Lower leg skin (tissue), 4 donors: ENCODE data around the gene CSPG4. TPM values are rescaled to one million over a fixed set of nuclear protein-coding genes. Genes with fewer than 3 reads are reported as not detected.

Experiments used
- DNase-seq, 2 donors: peaks; one replicate each; pipeline ENCODE4 v3.0.0-alpha.2; 2019; ENCODE audit warnings: low spot score in 2 of 2
- H3K4me3 ChIP-seq: fragments of 200-600 bp; sonication (generic); 2 replicates; pipeline ENCODE4 v1.5.1; 2017; ENCODE audit warnings: mild to moderate bottlenecking, low read depth; ENCODE audit not compliant: poor library complexity, severe bottlenecking
- POLR2A ChIP-seq, 2 donors: fragments of 450-650 bp; IDR thresholded peaks; one replicate each; pipeline ENCODE4 v1.6.1; 2016 to 2017; ENCODE audit warnings: antibody characterized with exemption in 2 of 2, mild to moderate bottlenecking in 1 of 2, moderate library complexity in 1 of 2
- WGBS, 2 donors: methylation state at CpG; one replicate each; pipeline ENCODE4 v1.1.5; 2018; 5-methylcytosine and 5-hydroxymethylcytosine counted together
- intact Hi-C: fragments of 100-400 bp; cut with DNase I; formaldehyde crosslinking; loops from one replicate; pipeline ENCODE4 v1.15.0; 2023; ENCODE audit warnings: low total_unique reads
- total RNA-seq, 4 donors: library from RNA; depleted of rRNA; stranded (reverse); fragments of >200 nt; gene quantifications; one replicate each; pipeline ENCODE4 v1.1.0, GENCODE V29; 2016
- TF ChIP-seq, protein P1 (sequence below), 3 donors: fragments of 450-650 bp; IDR thresholded peaks; one replicate each; pipeline ENCODE4 v1.5.1; 2016; ENCODE audit warnings: antibody characterized with exemption in 3 of 3, mild to moderate bottlenecking in 3 of 3, moderate library complexity in 2 of 3

The CSPG4 gene
- total RNA-seq, 4 donors from 2014 or later: 9.1 to 28.7 (median 10.5) TPM

- H3K4me3 ChIP-seq: no peak overlapping the region
- no peak for DNase-seq
- intact Hi-C loops: loop anchor here (10.0 kb wide), 1 partner anchor 292 kb away; the partner anchor contains the start of gene MAN2C1
- no peak for TF ChIP-seq POLR2A (IDR thresholded peaks at IDR 0.05)
- TF ChIP-seq, protein P1, sequence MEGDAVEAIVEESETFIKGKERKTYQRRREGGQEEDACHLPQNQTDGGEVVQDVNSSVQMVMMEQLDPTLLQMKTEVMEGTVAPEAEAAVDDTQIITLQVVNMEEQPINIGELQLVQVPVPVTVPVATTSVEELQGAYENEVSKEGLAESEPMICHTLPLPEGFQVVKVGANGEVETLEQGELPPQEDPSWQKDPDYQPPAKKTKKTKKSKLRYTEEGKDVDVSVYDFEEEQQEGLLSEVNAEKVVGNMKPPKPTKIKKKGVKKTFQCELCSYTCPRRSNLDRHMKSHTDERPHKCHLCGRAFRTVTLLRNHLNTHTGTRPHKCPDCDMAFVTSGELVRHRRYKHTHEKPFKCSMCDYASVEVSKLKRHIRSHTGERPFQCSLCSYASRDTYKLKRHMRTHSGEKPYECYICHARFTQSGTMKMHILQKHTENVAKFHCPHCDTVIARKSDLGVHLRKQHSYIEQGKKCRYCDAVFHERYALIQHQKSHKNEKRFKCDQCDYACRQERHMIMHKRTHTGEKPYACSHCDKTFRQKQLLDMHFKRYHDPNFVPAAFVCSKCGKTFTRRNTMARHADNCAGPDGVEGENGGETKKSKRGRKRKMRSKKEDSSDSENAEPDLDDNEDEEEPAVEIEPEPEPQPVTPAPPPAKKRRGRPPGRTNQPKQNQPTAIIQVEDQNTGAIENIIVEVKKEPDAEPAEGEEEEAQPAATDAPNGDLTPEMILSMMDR (IDR thresholded peaks at IDR 0.05): no peak
- WGBS, 2 donors: 89% methylated on average over 22 of the region's 22 CpGs
Observed at GRCh38 chr15:75656813-75657212, 55.8 kb downstream of the CSPG4 start.

GRCh38 chr15:75656331-75656730 lies 56.3 kb downstream of the CSPG4 start:
- WGBS, 2 donors: 76 to 87% methylated on average over 5 of the region's 5 CpGs
- no peak for TF ChIP-seq POLR2A (IDR thresholded peaks at IDR 0.05)
- TF ChIP-seq, protein P1 (IDR thresholded peaks at IDR 0.05): no peak
- intact Hi-C loops: loop anchor here (10.0 kb wide), 1 partner anchor 292 kb away; the partner anchor contains the start of gene MAN2C1
- peak in 1 of 2 donors; percentile 80 for DNase-seq
- H3K4me3 ChIP-seq: no peak overlapping the region

DNA sequence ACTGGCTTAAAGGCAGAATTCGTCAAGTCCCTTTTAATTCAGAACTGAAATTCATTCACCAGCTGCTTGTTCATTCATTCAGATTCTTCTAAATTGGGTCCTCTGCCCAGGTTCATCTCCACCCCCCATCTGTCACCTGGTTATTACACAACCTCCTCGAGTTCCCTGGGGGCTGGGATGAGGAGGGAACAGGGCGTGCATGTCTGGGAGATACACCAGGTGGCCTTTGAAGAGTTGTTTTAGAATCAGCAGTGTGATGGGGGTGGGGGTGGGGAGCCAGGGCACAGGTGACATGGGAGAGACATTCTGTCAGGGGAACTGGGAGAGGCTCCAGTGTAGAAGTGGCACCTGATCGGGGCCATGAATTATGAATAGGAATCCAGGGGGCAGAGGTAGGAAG lies 56.7 kb downstream of the CSPG4 start:
- TF ChIP-seq, protein P1 (IDR thresholded peaks at IDR 0.05): no peak
- no peak for TF ChIP-seq POLR2A (IDR thresholded peaks at IDR 0.05)
- no peak for DNase-seq
- 44 to 45% methylated on average over 4 of the region's 4 CpGs for WGBS, 2 donors
- H3K4me3 ChIP-seq: no peak overlapping the region
- intact Hi-C loops: loop anchor here (10.0 kb wide), 1 partner anchor 291 kb away; the partner anchor contains the start of gene MAN2C1

DNA sequence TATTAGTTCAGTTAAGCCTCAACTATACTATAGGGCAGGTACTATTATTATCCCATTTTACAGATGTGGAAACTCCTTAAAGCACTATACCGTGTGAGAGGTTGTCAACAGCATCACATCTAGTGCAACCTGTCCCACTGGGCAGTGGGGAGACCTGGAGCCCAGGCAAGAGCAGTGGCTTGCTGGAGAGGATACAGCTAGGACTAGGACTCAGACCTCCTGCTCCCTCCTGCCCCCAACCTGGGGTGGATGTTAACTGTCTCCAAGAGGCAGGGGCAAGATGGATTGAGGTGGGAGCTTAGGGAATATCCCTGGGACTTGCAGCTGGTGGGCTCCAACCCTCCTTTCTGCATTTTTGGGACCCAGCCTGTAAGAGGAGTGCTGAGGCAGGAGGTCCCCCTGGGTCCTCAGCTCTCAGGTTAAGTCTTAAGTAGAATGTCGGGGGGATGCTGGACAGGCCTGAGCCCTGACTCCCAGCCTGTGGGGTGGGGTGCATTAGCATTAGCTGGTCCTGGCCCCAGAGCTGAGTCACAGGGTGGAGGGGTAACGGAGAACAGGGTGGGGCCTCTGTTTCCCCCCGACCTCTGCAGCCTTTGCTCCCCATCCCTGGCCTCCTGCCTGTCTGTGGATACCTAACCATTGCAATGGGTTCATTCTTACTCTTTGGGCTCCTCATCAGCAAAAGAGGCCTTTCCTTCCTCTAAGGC lies 58.3 kb downstream of the CSPG4 start:
- TF ChIP-seq, protein P1 (IDR thresholded peaks at IDR 0.05): no peak
- WGBS, 2 donors: 56% methylated on average over 4 of the region's 4 CpGs
- DNase-seq: peak in 1 of 2 donors; percentile 84
- intact Hi-C loops: loop anchor here (10.0 kb wide), 1 partner anchor 290 kb away; the partner anchor contains the start of gene MAN2C1
- H3K4me3 ChIP-seq: no peak overlapping the region

DNA sequence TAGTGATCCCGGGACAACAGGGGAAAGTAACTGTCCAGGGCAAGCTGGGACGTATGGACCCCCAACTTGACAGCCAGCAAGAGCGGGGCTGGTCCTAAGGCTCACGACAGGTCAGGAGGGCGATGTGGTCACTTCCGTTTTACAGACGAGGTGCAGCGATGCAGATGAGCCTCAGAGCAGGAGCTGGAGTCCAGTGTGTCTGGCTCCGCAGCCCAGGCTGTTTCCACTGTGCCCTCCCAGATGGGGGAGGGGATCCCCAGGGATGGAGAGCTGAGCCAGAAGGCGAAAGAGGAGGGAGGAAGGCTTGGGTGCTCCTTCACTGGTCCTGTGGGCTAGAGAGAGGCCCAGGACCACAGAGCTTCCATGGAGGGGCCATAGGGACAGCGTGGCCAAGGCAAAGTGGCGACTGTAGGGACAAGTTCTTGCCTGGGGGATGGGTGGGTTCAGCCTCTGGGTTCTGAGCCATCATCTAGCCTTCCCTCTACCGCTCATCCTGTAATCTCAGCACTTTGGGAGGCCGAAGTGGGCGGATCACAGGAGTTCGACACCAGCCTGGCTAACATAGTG lies 59.2 kb downstream of the CSPG4 start:
- intact Hi-C loops: loop anchor here (10.0 kb wide), 1 partner anchor 289 kb away; the partner anchor contains the start of gene MAN2C1
- H3K4me3 ChIP-seq: no peak overlapping the region
- WGBS, 2 donors: 64 to 67% methylated on average over 16 of the region's 16 CpGs
- DNase-seq: peak in 1 of 2 donors; percentile 79
- no peak for TF ChIP-seq POLR2A (IDR thresholded peaks at IDR 0.05)
- TF ChIP-seq, protein P1 (IDR thresholded peaks at IDR 0.05): no peak
